MG63 (cell line): ENCODE data around the gene NLRP7. TPM values are rescaled to one million over a fixed set of nuclear protein-coding genes. Genes with fewer than 3 reads are reported as not detected.
"Not testable (repeated sequence)": the region's sequence is repeated elsewhere in the genome, so short reads cannot be mapped to it uniquely, and the experiment has no call there.

Source experiments
- DNase-seq: peaks from one replicate; pipeline ENCODE4 v3.0.0-alpha.2; 2020
- H3K27me3 ChIP-seq: fragments of 250-450 bp; sonication (Bioruptor Pico); 2 replicates; pipeline ENCODE4 v1.5.1; 2020; ENCODE audit warnings: mild to moderate bottlenecking, moderate library complexity
- H3K36me3 ChIP-seq: fragments of 250-450 bp; sonication (Bioruptor Pico); 2 replicates; pipeline ENCODE4 v1.5.1; 2020; ENCODE audit warnings: mild to moderate bottlenecking, moderate library complexity
- H3K4me3 ChIP-seq: fragments of 250-450 bp; sonication (Bioruptor Pico); 2 replicates; pipeline ENCODE4 v1.5.1; 2020; ENCODE audit warnings: mild to moderate bottlenecking, moderate library complexity
- H3K9me3 ChIP-seq: fragments of 250-450 bp; sonication (Bioruptor Pico); 2 replicates; pipeline ENCODE4 v1.5.1; 2020; ENCODE audit warnings: mild to moderate bottlenecking, moderate library complexity
- total RNA-seq: library from RNA; depleted of rRNA; stranded (reverse); fragments of >200 nt; shearing (Covaris generic); gene quantifications from 2 replicates; pipeline ENCODE4 v1.2.3, GENCODE V29; 2014; ENCODE audit warnings: low replicate concordance; rRNA removed

Gene NLRP7
- not detected in 2 replicates for total RNA-seq

DNA sequence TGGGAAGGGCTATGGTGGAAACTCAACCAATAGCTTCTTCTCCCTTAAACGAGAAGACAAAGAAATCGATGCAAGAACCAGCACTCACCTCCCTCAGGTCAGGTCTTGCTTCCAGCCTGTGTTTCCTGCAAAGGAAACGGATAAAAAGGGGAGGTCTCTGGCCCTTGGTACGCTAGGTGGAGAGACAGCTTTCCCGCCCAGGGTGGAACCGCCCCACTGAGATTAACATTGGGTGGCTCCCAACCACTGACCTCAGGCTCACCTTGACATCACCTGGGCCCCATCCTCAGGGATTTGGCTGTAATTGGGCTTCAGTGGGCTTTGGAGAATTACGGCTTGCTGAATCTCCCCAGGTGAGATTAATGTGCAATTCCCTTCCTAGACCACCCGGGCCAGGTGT lies at the start of gene NLRP7:
Gene NLRP7 (minus strand): TSS at position 150 of the 400 bp plus-strand sequence.
- no peak within 1 kb of the TSS for H3K4me3 ChIP-seq
- no peaks in the 10 kb centered on the region for H3K9me3 ChIP-seq
- H3K36me3 ChIP-seq, result no peaks in the 10 kb centered on the region
- no peaks in the 10 kb centered on the region for H3K27me3 ChIP-seq
- DNase-seq, result no peak

DNA sequence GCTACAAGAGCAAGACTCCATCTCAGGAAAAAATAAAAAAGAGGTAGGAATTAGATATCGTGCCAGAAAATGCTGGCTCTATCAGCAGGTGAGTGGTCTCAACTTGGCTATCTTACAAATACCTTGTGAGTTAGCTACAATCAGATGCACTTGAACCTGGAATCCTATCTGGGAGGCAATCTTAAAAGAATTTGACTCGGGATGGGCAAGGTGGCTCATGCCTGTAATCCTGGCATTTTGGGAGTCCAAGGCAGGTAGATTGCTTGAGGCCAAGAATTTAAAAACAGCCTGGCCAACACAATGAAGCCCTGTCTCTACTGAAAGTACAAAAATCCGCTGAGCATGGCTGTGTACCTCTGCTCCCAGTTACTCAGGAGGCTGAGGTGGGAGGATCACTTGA lies 48.2 kb upstream of the NLRP7 start:
- no peaks in the 10 kb centered on the region for H3K9me3 ChIP-seq
- peaks cover 4% of the 10 kb centered on the region; the same call in 1 of the 2 replicates for H3K27me3 ChIP-seq
- no peaks in the 10 kb centered on the region for H3K36me3 ChIP-seq
- no peak for DNase-seq
- H3K4me3 ChIP-seq, result no peak overlapping the region

DNA sequence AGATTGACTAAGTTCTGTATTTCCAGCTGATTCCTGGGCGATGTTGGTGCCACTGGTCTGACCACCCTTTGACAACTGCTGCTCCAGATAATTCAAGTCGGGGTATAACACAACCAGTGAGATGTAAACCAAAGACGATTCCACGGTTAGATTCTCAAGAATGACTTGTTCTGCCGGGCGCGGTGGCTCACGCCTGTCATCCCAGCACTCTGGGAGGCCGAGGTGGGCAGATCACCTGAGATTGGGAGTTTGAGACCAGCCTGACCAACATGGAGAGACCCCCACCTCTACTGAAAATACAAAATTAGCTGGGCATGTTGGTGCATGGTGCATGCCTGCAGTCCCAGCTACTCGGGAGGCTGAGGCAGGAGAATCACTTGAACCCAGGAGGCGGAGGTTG lies 42.2 kb upstream of the NLRP7 start:
- H3K9me3 ChIP-seq, result not testable (repeated sequence)

DNA sequence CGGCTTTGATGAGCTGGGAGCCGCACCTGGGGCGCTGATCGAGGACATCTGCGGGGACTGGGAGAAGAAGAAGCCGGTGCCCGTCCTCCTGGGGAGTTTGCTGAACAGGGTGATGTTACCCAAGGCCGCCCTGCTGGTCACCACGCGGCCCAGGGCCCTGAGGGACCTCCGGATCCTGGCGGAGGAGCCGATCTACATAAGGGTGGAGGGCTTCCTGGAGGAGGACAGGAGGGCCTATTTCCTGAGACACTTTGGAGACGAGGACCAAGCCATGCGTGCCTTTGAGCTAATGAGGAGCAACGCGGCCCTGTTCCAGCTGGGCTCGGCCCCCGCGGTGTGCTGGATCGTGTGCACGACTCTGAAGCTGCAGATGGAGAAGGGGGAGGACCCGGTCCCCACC lies 35.2 kb upstream of the NLRP7 start:
- not testable (repeated sequence) for DNase-seq, H3K9me3 ChIP-seq

More for the DNA sequence above, 42.2 kb upstream of the NLRP7 start:
- not testable (repeated sequence) for DNase-seq, H3K36me3 ChIP-seq, H3K4me3 ChIP-seq, H3K27me3 ChIP-seq

DNA sequence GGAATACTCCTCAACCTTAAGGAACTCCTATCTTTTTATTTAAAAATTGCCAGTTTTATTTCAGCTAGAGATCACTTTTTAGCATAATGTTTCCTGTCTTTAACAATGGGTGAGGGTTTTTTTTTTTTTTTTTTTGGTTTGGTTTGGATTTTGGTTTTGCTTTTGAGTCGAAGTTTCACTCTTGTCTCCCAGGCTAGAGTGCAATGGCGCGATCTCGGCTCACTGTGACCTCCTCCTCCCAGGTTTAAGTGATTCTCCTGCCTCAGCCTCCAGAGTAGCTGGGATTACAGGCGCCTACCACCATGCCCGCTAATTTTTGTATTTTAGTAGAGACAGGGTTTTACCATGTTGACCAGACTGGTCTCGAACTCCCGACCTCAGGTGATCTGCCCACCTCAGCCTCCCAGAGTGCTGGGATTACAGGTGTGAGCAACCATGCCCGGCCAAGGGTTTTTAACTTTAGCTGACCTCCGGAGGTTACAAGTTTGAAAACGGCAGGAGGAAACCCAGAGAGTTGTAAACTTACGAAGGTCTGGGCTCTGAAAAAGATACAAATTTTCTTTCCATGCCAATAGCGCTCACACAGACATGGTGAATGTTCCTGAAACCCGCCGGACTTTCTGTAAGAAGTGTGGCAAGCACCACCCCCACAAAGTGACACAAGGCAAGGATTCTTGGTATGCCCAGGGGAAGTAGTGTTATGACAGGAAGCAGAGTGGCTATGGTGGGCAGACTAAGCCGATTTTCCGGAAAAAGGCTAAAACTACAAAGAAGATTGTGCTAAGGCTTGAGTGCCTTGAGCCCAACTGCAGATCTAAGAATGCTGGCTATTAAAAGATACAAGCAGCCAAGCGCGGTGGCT lies 26.1 kb upstream of the NLRP7 start:
- not testable (repeated sequence) for H3K36me3 ChIP-seq, H3K9me3 ChIP-seq, DNase-seq, H3K27me3 ChIP-seq, H3K4me3 ChIP-seq

More for the DNA sequence above, 35.2 kb upstream of the NLRP7 start:
- H3K36me3 ChIP-seq, H3K27me3 ChIP-seq, H3K4me3 ChIP-seq: not testable (repeated sequence)

DNA sequence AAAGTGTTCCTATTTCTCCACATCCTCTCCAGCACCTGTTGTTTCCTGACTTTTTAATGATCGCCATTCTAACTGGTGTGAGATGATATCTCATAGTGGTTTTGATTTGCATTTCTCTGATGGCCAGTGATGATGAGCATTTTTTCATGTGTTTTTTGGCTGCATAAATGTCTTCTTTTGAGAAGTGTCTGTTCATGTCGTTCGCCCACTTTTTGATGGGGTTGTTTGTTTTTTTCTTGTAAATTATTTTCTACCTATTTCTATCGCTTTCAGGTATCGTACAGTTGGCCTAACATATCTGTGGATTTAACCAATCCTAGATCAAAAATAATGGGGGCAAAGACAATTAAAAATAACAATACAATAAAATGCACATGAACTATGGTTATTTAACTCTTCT lies 24.1 kb upstream of the NLRP7 start:
- not testable (repeated sequence) for H3K9me3 ChIP-seq

DNA sequence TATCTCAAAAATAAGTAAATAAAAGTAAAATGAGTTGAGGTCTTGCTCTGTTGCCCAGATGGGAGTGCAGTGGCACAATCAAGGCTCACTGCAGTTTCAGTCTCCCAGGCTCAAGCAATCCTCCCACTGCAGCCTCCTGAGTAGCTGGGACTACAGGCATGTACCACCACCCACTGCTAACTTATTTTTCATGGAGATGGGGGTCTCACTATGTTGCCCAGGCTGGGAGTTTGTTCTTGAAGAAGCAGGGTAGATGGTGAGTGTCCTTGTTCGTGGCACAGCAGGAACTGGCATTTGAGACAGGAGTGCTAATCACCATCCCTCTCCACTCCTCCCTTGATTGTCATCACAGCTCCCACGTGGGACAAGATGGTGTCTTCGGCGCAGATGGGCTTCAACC lies 22.3 kb upstream of the NLRP7 start:
- Histone ChIP-seq H3K27me3 (peaks cover 3% of the 10 kb centered on the region; the same call in 1 of the 2 replicates), H3K9me3 (no peaks in the 10 kb centered on the region), H3K4me3 (no peak overlapping the region), H3K36me3 (no peaks in the 10 kb centered on the region)
- no peak for DNase-seq

More for the DNA sequence above, 24.1 kb upstream of the NLRP7 start:
- not testable (repeated sequence) for H3K36me3 ChIP-seq, H3K4me3 ChIP-seq, DNase-seq, H3K27me3 ChIP-seq

DNA sequence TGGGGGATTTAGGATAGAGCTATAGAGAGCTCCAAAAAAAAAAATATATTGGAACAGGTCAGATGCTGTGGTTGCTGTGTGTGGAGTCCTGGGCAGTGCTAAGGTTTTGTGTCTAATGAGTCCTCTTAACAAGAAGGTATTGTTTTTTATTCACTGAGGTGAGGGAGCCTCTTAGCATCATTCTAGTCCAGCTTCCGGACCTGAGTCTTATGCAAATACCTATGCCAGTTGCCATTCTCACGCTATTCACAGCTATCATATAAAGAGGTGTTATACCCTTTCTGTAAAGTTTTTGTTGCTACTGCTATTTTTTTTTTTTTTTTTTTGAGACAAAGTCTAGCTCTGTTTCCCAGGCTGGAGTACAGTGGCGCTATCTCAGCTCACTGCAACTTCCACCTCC lies 20.3 kb upstream of the NLRP7 start:
- H3K27me3 ChIP-seq, result peaks cover 3% of the 10 kb centered on the region; the same call in 1 of the 2 replicates
- H3K4me3 ChIP-seq, result no peak overlapping the region
- no peaks in the 10 kb centered on the region for H3K9me3 ChIP-seq
- H3K36me3 ChIP-seq, result no peaks in the 10 kb centered on the region
- no peak for DNase-seq

DNA sequence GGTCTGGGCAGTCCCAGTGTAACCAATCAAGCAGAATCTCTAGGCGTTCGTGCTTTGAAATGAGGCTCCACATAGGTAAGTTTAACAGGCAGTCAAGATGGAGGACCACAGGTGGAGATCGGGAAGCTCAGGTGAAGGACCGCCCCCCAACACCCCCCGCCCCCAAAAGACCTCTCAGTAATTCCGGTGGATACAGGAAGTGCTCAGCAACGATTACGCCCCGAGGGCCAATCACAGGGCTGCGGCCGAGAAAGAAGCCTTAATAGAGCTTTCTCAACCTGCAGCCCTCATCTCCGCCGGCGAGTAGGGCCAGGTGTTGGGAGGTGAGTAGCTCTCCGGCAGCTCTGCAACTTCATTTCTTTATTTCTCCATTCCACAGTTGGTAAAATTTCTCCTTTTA lies 17.7 kb upstream of the NLRP7 start:
- H3K27me3 ChIP-seq, H3K4me3 ChIP-seq, DNase-seq, H3K36me3 ChIP-seq, H3K9me3 ChIP-seq: not testable (repeated sequence)

DNA sequence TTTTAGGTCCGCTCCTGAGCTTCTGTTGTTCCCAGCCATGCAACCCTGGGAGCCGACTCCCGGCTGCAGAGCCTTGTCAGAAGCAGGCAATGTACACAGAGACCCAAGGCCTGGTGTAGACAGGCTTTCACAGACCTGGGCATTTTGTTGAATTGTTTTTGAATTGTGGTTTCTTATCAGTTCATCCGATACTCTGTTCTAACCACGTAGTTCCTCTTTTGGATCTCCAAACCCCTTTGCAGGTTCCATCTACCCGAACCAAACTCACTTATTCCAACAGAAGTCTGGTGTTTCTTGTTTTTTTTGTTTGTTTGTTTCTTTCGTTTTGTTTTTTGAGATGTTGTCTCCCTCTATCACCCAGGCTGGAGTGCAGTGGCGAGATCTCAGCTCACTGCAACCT lies 12.5 kb upstream of the NLRP7 start:
- no peak for DNase-seq
- Histone ChIP-seq H3K9me3 (no peaks in the 10 kb centered on the region), H3K27me3 (no peaks in the 10 kb centered on the region)

DNA sequence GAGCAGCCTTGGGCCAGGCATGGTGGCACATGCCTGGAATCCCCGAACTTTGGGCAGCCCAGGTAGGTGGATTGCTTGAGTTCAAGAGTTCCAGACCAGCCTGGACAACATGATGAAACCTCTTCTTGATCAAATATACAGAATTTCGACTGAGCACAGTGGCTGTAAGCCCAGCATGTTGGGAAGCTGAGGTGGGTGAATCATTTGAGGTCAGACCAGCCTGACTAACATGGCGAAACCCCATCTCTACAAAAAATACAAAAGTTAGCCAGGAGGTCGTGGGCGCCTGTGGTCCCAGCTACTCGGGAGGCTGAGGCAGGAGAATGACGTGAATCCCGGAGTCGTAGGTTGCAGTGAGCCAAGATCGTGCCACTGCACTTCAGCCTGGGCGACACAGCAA lies 8.0 kb upstream of the NLRP7 start:
- Histone ChIP-seq H3K4me3 (no peak overlapping the region), H3K27me3 (no peaks in the 10 kb centered on the region), H3K36me3 (no peaks in the 10 kb centered on the region), H3K9me3 (no peaks in the 10 kb centered on the region)
- DNase-seq, result peak; percentile 64

More for the DNA sequence above, 12.5 kb upstream of the NLRP7 start:
- Histone ChIP-seq H3K4me3 (no peak overlapping the region), H3K36me3 (no peaks in the 10 kb centered on the region)

DNA sequence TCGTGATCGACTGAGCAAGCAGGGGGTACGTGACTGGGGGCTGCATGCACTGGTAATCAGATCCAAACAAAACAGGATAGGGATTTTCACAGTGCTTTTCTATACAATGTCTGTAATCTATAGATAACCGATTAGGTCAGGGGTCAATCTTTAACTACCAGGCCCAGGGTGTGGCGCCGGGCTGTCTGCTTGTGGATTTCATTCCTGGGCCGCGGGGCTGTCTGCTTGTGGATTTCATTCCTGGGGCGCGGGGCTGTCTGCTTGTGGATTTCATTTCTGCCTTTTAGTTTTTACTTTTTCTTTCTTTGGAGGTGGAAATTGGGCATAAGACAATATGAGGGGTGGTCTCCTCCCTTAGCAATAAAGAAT lies 6.0 kb upstream of the NLRP7 start:
- H3K9me3 ChIP-seq, H3K4me3 ChIP-seq, H3K27me3 ChIP-seq, H3K36me3 ChIP-seq, DNase-seq: not testable (repeated sequence)

DNA sequence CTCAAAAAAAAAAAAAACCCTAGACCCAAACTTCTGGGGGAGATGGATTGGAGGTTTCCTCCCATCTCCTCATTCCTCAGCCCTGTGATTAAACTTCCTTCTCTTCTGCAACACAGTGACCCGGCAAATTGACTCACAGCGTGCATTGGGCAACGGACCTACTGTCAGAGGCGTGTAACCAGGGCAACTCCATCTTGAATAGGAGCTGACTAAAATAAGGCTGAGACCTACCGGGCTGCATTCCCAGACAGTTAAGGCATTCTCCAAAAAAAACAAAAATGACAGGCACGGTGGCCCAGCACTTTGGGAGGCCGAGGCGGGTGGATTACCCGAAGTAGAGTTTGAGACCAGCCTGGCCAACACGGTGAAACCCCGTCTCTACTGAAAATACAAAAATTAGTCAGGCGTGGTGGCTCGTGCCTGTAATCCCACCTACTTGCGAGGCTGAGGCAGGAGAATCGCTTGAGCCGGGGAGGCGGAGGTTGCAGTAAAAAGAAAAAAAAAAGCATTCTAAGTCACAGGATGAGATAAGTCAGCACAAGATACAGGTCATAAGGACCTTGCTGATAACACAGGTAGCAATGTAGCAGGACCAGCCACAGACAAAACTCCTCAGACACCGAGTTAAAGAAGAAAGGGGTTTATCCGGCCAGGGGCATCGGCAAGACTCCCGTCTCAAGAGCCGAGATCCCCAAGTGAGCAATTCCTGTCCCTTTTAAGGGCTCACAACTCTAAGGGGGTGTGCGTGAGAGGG lies 5.4 kb upstream of the NLRP7 start:
- no peaks in the 10 kb centered on the region for H3K9me3 ChIP-seq
- peak; percentile 93 for DNase-seq
- no peaks in the 10 kb centered on the region for H3K36me3 ChIP-seq
- H3K27me3 ChIP-seq, result no peaks in the 10 kb centered on the region
- H3K4me3 ChIP-seq, result no peak overlapping the region

DNA sequence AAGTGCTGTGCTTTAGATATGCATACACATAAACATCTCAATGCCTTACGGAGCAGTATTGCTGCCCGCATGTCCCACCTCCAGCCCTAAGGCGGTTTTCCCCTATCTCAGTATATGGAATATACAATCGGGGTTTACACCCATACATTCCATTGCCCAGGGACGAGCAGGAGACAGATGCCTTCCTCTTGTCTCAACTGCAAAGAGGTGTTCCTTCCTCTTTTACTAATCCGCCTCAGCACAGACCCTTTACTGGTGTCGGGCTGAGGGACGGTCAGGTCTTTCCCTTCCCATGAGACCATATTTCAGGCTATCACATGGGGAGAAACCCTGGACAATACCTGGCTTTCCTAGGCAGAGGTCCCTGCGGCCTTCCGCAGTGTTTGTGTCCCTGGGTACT lies 3.2 kb upstream of the NLRP7 start:
- not testable (repeated sequence) for H3K4me3 ChIP-seq, H3K9me3 ChIP-seq, DNase-seq, H3K27me3 ChIP-seq, H3K36me3 ChIP-seq

DNA sequence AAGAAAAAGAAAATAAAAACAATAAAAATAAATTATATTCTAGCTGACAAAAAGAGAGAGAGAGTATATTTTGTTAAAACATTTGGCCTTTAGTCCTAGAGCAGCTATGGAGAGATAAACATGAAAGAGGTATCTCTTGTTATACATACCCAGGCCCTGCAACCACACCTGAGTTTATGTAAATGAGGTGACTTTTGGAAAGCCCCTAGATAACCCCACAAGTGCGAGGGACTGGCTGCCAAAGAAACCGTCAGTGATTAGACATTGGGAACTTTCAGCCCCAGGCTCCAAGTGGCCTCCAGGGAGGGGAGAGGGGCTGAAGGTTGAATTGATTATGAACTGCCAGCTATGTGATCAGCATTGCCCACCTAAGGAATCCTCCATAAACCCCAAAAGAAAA lies 2.1 kb upstream of the NLRP7 start:
- Histone ChIP-seq H3K4me3 (no peak overlapping the region), H3K9me3 (no peaks in the 10 kb centered on the region), H3K27me3 (no peaks in the 10 kb centered on the region), H3K36me3 (no peaks in the 10 kb centered on the region)
- DNase-seq, result no peak

DNA sequence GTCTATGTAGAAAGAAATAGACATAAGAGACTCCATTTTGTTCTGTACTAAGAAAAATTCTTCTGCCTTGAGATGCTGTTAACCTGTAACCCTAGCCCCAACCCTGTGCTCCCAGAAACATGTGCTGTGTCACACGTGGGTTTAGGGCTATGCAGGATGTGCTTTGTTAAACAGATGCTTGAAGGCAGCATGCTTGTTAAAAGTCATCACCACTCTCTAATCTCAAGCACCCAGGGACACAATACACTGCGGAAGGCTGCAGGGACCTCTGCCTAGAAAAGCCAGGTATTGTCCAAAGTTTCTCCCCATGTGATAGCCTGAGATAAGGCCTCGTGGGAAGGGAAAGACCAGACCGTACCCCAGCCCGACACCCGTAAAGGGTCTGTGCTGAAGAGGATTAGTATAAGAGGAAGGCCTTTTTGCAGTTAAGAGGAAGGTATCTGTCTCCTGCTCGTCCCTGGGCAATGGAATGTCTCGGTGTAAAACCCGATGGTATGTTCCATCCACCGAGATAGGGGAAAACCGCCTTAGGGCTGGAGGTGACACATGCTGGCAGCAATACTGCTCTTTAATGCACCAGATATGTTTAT lies 3.5 kb downstream of the NLRP7 start:
- not testable (repeated sequence) for H3K9me3 ChIP-seq, DNase-seq, H3K36me3 ChIP-seq, H3K4me3 ChIP-seq, H3K27me3 ChIP-seq

DNA sequence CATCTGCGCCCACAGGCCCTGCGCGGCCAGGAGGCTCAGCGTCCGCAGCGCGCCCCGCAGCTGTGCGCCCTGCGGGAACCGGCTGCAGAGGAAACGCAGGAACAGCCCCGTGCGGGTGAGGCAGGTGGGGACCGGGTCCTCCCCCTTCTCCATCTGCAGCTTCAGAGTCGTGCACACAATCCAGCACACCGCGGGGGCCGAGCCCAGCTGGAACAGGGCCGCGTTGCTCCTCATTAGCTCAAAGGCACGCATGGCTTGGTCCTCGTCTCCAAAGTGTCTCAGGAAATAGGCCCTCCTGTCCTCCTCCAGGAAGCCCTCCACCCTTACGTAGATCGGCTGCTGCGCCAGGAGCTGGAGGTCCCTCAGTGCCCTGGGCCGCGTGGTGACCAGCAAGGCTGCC lies 7.8 kb downstream of the NLRP7 start:
- H3K4me3 ChIP-seq, DNase-seq, H3K36me3 ChIP-seq, H3K27me3 ChIP-seq, H3K9me3 ChIP-seq: not testable (repeated sequence)
